HG03108 (cell line): ENCODE measurements around the gene TRA2B.

Experiments
- ATAC-seq: cut with Tn5 transposase; IDR thresholded peaks from one replicate; pipeline ENCODE4 v1.9.1; 2021; ENCODE audit warnings: moderate library complexity; ENCODE audit not compliant: unreplicated experiment

The TRA2B gene

DNA sequence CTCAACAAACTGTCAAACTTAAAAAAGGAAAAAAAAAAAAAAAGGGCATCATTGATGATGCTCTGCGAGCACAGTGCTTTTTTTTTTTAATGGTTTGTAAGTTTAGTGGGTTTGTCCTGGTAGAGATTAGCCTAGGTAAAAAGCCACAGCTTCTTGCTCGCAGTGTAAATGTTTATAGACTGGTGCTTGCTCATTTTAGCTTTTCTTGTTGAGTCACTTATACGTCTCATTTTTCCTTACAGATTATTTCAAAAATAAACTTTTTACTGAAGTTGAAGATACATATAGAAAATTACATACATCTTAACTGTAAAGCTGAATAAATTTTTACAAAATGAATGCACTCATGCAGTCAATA lies 16.5 kb upstream of the TRA2B start:
- ATAC-seq, result no peak

DNA sequence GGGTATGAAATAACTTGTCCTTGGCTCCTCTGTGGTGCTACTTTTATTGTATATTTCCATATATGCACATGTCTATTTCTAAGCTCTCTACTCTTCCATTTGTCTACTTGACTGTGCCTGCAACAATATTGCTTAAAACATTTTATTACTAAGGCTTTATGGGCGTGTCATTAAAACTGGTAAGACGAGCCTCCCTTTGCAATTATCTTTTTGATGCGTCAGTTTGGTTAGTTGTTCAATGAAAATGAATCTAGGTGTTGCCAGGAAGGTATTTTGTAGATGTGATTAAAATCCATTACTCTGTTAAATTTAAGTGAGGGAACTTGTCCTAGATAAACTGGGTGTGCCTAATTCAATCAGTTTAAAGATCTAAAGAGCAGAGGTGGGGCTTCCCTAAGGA lies 12.9 kb upstream of the TRA2B start:
- no peak for ATAC-seq

DNA sequence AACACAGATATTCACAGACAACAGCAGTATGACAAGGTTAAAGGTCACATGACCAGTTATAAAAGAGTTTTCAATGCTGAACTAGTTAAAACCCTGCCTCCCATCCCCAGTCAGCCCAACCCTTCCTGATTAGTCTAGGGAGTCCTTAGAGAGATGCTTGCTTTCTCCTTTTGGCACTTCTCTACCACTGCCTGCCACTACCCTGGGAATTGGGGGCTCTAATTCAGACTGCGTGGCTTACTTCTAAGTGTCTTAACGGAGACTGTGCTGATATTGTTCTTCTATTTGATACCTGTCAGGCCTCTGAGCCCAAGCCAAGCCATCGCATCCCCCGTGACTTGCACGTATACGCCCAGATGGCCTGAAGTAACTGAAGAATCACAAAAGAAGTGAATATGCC lies 11.7 kb upstream of the TRA2B start:
- no peak for ATAC-seq

DNA sequence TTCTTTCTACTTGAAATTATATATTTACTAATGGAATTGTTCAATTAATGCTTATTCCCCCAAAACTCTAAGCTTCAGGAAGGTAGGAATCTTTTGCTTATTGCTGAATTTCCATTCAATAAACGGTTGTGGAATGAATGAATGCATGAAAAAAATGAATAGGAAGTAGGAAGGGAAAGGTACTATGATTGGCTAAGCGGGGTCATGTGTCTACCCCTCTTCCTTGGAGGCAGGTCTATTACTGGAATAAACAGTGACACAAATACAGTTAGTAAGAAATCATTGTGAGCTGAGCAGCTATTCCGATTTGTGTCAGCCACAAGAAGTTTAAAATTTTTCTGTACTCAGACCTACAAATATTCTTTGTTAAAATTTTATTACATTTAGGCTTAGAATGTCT lies 10.5 kb upstream of the TRA2B start:
- ATAC-seq, result no peak

DNA sequence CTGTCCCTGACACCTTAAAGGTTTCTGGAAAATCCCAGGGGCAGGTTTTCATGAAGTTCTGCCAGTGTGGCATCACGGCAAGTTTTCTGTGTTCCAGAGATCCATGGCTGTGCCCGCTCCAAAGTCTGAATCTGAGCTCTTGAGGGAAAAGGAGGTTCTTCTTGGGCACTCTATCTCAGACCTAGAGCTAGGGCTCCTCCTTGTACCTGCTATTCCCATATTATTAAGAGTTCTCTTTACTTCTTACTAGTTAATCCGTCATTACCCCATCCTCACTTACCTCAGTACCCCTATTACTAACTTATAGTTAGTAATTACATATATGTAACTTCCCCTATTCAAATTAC lies 5.9 kb upstream of the TRA2B start:
- no peak for ATAC-seq

DNA sequence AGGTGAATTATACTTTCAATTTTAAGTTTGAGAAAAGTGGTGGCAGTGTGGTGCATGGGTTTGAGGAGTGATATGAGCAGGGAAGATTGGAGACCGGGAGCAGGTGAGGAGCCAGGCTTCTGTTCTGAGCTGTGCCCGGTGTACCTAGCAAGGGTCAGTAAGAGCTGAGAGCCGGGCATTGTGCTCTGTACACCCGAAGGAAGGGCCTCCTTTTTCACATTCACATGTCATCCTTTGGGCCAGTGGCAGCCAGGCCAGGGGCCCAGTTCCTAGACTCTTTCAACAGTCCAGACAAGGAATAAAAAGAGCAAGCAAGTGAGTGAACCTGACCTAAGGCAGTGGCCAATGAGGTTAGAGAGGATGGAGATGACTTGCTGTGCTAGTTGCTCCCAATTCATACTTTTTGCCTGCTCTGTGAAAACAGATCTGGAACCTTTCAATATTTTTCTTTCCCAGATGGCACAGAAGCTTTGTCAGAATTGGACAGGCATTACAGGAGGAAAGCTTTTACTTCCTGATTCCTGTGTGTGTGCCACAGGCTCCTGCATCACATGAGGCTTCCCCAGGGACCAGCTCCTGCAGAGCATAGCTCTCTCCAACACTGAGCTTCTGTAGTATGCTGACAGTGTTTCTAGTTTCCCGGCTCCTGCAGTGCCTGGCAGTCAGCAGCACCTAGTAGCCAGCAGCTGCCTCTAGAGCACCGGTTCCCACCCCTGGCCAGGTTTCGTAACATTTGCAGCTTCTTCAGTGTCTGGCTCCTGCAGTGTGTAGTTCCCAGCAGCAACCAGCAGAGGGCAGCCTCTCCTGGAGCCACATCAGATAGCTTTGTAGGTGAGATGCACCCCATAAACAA lies 5.3 kb upstream of the TRA2B start:
- ATAC-seq, result peak; percentile 89

DNA sequence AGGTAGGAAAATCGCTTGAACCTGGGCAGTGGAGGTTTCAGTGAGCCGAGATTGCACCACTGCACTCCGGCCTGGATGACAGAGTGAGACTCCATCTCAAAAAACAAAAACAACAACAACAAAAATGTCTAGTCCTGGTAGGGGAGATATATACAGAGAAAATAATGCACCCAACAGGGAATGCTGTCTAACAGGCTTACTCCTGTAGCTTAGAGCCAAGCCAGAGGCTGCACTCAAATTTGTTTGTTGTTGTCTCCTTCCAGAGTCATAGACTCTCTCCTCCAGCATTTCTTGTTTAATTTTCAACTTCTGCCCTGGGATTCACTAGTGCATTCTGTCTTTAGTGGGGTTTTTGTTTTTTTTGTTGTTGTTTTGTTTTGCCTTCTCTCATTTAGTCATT lies 4.6 kb upstream of the TRA2B start:
- no peak for ATAC-seq

DNA sequence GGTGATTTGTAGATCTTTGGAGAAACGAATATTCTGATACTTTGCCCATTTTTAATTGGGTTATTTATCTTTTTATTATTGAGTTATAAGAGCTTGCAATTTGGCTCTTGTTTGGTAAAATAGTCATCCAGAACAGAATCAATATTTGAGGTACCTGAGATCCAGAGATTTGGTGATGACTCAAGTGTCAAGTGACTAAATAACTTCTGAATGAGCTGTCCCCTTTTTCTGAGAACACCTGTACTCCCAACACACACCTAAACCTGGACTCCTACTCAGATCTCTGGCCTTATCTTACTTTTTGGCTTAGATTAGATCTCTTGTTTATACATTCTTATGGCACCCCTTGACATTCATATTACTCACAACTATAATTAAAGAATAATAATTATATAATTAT lies 3.1 kb upstream of the TRA2B start:
- no peak for ATAC-seq

DNA sequence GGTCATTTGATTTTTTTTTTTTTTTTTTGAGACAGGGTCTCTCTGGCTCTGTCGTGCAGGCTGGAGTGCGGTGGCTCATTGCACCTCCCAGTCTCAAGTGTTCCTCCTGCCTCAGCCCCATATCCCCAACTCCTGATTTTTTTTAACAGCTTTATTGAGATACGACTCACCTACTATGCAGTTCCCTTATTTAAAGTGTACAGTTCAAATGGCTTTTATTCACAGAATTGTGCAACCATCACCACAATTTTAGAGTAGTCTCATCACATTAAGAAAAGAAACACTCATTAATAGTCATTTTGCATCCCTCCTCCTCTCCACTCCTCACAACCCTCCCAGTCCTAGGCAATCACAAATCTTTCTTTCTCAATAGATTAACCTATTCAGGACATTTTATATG lies 1.9 kb upstream of the TRA2B start:
- no peak for ATAC-seq

DNA sequence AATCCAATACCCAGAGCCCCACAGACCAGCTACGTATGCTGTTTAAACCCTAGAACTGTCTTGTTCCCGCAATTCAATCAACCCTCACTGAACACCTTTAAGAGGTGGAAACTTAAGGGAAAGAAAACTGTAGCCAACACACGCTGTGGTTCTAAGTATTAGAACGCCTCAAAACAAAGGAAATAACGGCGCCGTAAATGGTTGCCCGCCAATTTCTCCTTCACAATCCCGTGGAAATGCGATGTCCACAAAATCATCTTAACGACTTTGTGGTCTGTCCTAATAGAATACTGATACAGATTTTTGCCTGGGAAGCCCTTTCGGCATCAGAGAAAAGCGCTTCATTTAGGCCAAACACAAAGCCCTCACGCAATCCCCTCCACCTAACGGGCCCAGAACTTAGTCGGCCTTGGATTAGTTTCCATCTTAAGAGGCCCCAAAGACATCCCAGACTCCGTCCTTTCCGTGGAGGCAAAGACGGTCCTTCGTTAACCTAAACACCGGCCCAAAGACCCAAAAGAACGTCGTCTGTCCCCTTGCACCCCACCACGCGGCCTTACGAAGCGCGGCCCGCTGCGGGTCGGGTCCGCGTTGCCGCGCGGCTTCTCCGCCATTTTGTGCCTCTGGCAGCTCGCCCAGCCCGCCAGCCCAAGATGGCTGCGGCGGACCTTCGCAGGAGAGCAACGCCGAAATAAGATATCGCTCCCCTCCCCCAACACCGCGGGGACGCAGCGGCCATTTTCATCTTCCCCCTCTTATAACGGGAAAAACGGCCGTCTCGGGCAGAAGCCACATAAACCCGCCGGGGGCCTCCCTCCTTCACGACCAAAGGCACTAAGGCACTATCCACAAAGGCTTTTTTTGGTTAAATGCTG lies 763 bp downstream of the TRA2B start:
- ATAC-seq, result peak; percentile 36

DNA sequence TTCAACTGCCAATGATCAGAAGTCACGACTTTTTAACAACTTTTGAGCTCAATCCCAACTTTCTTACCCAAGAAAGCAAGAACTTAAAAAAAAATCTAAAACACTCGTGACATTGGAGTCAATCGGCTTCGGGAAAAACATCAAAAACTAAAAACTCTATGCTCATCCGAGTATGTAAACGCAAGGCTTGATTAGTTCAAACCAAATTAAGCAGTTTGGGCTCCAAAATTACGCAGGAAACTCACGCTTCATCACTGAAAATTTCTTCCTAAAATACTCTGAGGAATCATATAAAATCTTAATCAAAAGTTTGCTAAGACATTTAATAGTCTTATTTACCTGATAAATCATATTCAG lies 1.6 kb downstream of the TRA2B start:
- ATAC-seq, result no peak

DNA sequence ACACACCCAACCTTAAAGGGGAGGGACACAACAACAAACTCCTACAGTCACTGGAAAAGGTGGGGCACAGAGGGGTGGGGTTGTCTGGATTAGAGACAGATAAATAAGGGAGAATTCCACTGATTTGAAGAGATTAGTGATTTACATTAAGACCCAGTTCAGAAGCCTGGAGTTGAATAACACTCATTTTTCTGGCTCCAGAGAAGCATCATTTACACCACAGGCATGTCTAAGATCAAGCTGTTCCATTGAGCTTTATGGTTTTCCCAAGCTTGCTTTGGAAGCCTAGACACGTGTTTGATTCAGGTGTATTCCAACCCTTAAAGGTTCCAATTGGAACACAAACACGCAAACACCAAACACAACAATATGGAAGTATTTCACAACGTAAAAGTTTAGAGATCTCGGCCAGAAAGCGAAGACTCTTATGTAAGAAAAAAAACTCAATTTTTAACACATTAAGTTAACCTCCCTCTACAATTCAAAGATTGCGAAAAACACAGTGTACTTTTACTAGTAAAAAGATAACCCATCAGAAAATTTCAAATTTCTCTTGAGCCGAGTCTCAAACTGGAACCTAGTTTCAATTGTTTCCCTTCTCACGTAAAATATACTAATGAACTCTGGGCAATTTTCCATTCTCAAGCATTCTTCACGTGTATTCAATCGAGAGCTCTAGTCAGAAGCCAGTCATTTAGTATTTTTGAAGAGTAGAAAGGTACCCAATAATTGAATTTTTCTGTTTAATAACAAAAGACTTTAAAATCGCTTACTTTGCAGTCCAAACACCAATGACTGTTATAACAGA lies 2.1 kb downstream of the TRA2B start:
- no peak for ATAC-seq

DNA sequence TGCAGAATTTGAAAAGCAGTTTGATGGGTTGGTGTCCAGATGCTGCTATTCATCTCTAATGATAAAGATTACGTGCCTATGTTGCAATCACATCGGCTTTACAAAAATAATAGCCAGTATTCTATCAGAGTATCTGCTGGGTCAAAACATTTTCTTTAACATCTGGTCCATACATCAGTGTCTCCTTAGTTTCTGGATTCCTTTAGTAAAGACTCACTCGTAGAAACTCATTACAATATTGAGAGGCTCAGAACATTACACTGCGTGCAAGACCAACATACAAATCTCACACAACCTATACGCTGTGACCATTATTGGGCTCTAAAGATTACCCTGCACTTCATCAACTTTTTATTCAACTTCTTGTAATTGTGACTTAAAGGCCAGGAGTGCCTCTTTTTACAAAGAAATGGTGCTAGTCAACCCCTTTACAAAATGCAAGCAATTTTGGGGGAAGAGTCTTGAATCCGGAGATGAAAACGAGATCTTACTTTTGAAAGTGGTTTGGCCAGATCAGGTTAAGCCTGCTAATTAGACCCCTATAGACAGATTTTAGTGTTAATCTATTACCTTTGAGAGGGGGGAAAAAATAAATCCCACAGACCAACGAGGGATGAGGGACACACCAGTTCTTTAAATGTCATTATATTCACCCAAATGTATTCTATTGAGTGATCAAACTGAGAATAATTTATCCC lies 2.9 kb downstream of the TRA2B start:
- ATAC-seq, result no peak

DNA sequence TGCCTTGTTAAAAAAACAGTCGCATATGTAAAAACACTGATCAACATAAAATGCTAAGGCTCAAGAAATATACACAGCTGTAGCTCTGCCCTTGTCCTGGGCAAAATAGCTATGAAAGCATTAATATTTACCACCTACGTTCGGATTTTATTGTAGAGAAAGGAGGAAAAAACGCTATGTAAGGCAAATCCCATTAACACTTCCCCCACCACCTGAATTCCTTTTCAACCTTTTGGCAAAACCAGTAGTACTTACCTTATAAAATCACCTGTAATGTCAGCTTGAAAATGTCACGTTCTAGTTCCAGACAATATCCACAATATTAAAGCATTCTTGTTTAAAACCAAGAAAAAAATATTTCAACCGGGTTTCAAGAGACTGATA lies 3.6 kb downstream of the TRA2B start:
- ATAC-seq, result no peak

DNA sequence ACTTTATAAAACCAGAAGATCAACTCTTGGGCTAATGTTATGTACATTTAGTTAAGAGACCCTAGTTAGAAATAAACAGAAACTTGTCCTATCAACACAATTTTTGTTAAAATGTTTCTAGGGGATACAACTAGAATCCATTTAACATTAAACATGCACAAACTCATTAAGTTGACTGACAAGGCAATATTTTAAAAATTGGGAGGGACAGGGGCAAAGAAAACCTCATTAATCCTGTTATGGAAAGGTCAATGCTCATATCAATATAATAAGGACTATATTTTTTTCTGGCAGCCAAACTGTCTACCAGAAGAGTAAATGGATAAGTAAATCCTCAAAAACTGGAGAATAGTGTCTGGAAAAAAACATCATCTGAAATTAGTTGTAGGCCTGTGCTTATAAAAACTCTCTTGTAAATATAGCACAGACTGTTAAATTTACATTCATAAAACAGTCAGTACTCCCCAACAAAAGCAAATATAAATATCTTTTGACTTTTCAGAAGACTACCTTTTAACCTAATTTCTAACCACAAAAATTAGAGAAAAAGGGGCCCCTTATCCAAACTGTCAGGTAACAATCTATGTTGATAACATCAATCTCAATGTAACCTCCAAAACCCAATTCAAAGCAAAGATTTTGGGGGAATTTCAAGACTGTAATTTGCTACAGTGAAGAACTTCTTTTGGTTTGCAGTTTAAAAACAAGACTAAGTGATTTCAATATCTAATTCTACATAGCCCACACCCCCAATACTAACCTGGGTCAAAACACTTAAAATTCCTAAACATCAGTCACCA lies 4.2 kb downstream of the TRA2B start:
- no peak for ATAC-seq

DNA sequence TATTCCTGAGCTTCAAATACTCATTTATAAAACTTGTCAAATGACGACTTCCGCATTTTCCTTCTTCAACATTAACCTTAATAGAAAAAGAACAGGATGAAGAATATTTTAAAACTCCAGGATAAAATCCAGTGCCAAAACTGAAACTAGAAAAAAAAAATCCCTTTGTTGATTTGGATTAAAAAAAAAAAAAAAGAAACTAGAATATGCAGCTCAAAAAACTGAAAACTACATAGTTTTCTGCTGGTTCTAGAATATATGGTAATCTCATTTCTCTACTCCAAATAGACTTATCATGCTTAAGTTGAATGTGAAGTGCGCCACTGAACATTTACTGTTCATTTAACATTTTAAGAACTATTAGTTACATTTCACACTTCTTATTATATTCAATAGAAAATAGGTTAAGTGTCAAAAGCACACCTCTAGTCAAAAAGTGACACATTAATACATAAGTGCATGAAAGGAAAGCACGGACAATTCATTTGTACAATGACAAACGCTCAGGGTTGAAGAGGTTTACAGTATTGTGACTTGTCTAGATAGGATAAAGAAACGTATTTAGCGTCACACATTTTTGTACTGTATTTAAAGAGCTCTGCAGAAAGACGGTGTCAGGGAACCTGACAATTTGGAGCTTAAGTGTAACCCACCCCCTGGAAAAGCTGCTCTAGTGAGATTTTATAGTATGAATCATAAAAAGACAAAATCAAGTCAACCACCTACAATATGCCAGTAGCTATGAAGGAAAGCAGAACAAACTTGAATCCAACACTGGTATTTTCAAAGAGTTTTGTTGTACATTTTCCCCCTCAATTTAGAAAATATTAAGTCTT lies 5.8 kb downstream of the TRA2B start:
- no peak for ATAC-seq

DNA sequence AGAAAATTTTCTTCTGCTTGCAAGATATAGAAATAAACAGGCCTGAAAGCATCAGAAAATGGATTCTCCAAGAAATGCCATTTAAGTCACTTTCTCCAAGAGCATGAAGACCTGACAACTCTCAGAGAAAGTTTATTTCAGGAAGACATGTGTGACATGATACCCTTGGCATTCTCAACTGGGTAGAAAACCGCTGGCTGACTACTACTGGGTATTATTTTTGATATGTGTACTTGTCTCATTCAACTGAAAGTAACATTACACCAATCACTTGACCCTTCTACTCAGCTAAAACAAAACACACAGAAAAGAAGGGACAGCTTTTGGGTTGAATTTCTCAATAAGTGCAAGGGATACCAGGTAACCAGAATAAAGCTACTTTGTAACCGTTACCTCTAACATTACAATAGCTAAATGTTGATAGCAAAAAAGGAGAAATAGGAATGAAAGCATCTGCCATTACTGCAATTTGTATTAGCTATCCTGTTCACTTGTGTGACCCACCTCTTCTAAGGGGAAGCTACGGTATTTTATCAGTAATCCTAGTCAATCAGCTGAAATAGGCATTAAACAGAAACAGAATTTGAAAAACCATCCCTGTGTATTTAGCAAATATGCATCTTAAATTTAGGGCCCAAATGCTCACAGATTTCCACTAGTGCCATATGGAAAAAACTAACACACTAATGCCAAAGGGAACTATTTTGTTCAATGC lies 7.3 kb downstream of the TRA2B start:
- ATAC-seq, result no peak

DNA sequence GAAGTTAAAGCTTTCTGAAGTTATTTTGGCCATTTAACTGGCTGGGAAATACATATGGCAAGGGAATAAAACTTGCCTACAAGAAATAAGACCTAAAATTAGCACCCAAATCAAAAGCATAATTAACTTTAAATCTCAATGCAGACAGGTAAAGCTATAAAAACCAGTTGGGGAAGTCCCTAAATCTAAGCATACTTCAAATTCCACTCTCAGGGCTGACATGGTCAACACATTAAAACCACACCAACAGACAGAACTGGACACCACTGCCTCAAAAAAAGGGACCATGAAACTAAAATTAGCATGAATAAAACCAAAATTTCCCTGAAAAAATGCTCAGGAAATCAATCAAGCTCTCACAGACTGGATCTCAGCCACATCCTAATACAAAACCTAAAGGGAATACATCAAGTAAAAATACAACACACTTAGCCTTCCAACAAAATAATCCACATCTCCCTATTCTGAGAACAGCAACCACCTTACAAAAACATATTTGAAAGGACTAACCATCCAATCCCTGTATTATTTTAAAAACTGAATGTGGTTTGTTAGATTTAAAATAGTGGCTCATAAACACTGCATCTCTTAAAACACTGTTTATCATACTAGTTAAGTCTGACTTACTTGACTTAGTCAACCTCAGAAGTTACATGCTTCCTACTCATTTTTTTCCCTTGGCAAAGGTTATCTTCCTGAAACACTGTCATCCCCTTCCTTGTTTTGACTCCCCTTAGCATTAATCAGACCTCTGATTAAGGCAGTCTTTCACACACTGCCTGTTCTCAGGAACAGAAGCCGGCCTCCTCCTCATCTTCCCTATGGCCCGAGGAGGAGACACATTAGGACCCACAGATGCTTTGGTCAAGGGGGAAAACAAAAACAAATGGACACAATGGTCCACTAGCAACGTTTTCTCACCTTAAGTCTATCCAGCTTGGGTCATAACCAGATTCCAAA lies 8.3 kb downstream of the TRA2B start:
- ATAC-seq, result no peak
